H9 (cell line): ENCODE measurements around the gene COX11. TPM values are rescaled to one million over a fixed set of nuclear protein-coding genes. Genes with fewer than 3 reads are reported as not detected.

Source experiments
- DNase-seq: peaks from one replicate; pipeline ENCODE4 v3.0.0-alpha.2; 2017
- H2AFZ ChIP-seq: one replicate; pipeline ENCODE4 v1.6.1; 2013; ENCODE audit warnings: mild to moderate bottlenecking, low read length, control low read depth, moderate library complexity
- H2AK5ac ChIP-seq: 2 replicates; pipeline ENCODE4 v1.6.1; 2013; ENCODE audit warnings: low read length, control low read depth, mixed read lengths; ENCODE audit not compliant: insufficient read length
- H2BK120ac ChIP-seq: one replicate; pipeline ENCODE4 v1.6.1; 2013; ENCODE audit warnings: low read depth, mild to moderate bottlenecking, low read length, control low read depth, inconsistent platforms; ENCODE audit not compliant: poor library complexity, severe bottlenecking
- H2BK12ac ChIP-seq: 2 replicates; pipeline ENCODE4 v1.6.1; 2013; ENCODE audit warnings: low read length, control low read depth, mixed read lengths, low read depth; ENCODE audit not compliant: insufficient read length
- H2BK15ac ChIP-seq: 2 replicates; pipeline ENCODE4 v1.6.1; 2013; ENCODE audit warnings: low read depth, low read length, control low read depth
- H2BK20ac ChIP-seq: one replicate; pipeline ENCODE4 v1.6.1; 2013; ENCODE audit warnings: low read depth, mild to moderate bottlenecking, low read length, control low read depth, inconsistent platforms; ENCODE audit not compliant: poor library complexity, severe bottlenecking
- H2BK5ac ChIP-seq: 2 replicates; pipeline ENCODE4 v1.6.1; 2013; ENCODE audit warnings: low read length, control low read depth, mixed read lengths; ENCODE audit not compliant: insufficient read length
- H3K14ac ChIP-seq: 2 replicates; pipeline ENCODE4 v1.6.1; 2013; ENCODE audit warnings: low read length, control low read depth; ENCODE audit not compliant: insufficient read depth
- H3K18ac ChIP-seq: 2 replicates; pipeline ENCODE4 v1.6.1; 2013; ENCODE audit warnings: low read depth, mild to moderate bottlenecking, mixed read lengths, low read length, control low read depth; ENCODE audit not compliant: insufficient read length
- H3K23ac ChIP-seq: 2 replicates; pipeline ENCODE4 v1.6.1; 2013; ENCODE audit warnings: low read length, control low read depth, mixed read lengths, low read depth; ENCODE audit not compliant: insufficient read length
- H3K23me2 ChIP-seq: 2 replicates; pipeline ENCODE4 v1.6.1; 2013; ENCODE audit warnings: low read depth, mild to moderate bottlenecking, mixed read lengths, low read length, control low read depth; ENCODE audit not compliant: insufficient read length, poor library complexity, severe bottlenecking
- H3K27ac ChIP-seq: 2 replicates; pipeline ENCODE4 v1.5.1; 2013; ENCODE audit warnings: low read length, control low read depth, mixed read lengths, low read depth; ENCODE audit not compliant: insufficient read length
- H3K27me3 ChIP-seq: 2 replicates; pipeline ENCODE4 v1.6.1; 2013; ENCODE audit warnings: low read length, control low read depth, inconsistent platforms; ENCODE audit not compliant: insufficient read depth
- H3K4ac ChIP-seq: 2 replicates; pipeline ENCODE4 v1.6.1; 2013; ENCODE audit warnings: low read depth, mild to moderate bottlenecking, control low read depth, inconsistent platforms, low read length, moderate library complexity
- H3K4me1 ChIP-seq: 2 replicates; pipeline ENCODE4 v1.6.1; 2013; ENCODE audit warnings: low read length, control low read depth, inconsistent platforms; ENCODE audit not compliant: insufficient read depth
- H3K4me2 ChIP-seq: 2 replicates; pipeline ENCODE4 v1.6.1; 2013; ENCODE audit warnings: low read length, control low read depth, mixed read lengths; ENCODE audit not compliant: insufficient read length, insufficient read depth
- H3K56ac ChIP-seq: 2 replicates; pipeline ENCODE4 v1.6.1; 2013; ENCODE audit warnings: low read depth, mild to moderate bottlenecking, mixed read lengths, low read length, control low read depth; ENCODE audit not compliant: insufficient read length
- H3K79me1 ChIP-seq: 2 replicates; pipeline ENCODE4 v1.6.1; 2013; ENCODE audit warnings: low read depth, mild to moderate bottlenecking, moderate library complexity, low read length, control low read depth, inconsistent platforms; ENCODE audit not compliant: insufficient read depth, poor library complexity, severe bottlenecking
- H3K79me2 ChIP-seq: 2 replicates; pipeline ENCODE4 v1.6.1; 2013; ENCODE audit warnings: low read length, control low read depth, inconsistent platforms; ENCODE audit not compliant: insufficient read depth
- H3K9ac ChIP-seq: 2 replicates; pipeline ENCODE4 v1.6.1; 2013; ENCODE audit warnings: low read length, control low read depth, mixed read lengths; ENCODE audit not compliant: insufficient read length; ENCODE audit errors: extremely low read depth
- H3K9me3 ChIP-seq: one replicate; pipeline ENCODE4 v1.6.1; 2013; ENCODE audit warnings: low read depth, low read length, inconsistent platforms; ENCODE audit not compliant: control insufficient read depth
- H3T11ph ChIP-seq: one replicate; pipeline ENCODE4 v1.6.1; 2013; ENCODE audit warnings: mild to moderate bottlenecking, low read length, control low read depth, inconsistent platforms
- H4K20me1 ChIP-seq: one replicate; pipeline ENCODE4 v1.6.1; 2013; ENCODE audit not compliant: control insufficient read depth, insufficient read length, insufficient read depth
- H4K5ac ChIP-seq: 2 replicates; pipeline ENCODE4 v1.6.1; 2013; ENCODE audit warnings: low read depth, mild to moderate bottlenecking, mixed read lengths, low read length, control low read depth; ENCODE audit not compliant: insufficient read length
- H4K8ac ChIP-seq: replicated peaks from 2 replicates; pipeline ENCODE4 v1.6.1; 2013; ENCODE audit warnings: low read length, control low read depth, mixed read lengths, low read depth; ENCODE audit not compliant: insufficient read length
- H4K91ac ChIP-seq: 2 replicates; pipeline ENCODE4 v1.6.1; 2013; ENCODE audit warnings: low read depth, mild to moderate bottlenecking, moderate library complexity, mixed read lengths, low read length, control low read depth; ENCODE audit not compliant: insufficient read length
- H3K27ac Mint-ChIP-seq, 3 experiments: 2 replicates in 2 of 3; 3 replicates in 1 of 3; pipeline ENCODE4 v1.8.0; 2020 to 2021; ENCODE audit warnings: mixed read lengths in 3 of 3, mild to moderate bottlenecking in 1 of 3, moderate library complexity in 1 of 3
- H3K27me3 Mint-ChIP-seq: 2 replicates; pipeline ENCODE4 v1.8.0; 2021; ENCODE audit warnings: low read depth, mild to moderate bottlenecking, moderate library complexity, mixed read lengths
- H3K36me3 Mint-ChIP-seq, 3 experiments: 2 replicates in 2 of 3; 3 replicates in 1 of 3; pipeline ENCODE4 v1.8.0; 2020 to 2021; ENCODE audit warnings: low read depth in 3 of 3, mixed read lengths in 3 of 3; ENCODE audit not compliant: insufficient read depth in 1 of 3
- H3K4me1 Mint-ChIP-seq, 2 experiments: 2 replicates each; pipeline ENCODE4 v1.8.0; 2020; ENCODE audit warnings: mixed read lengths in 2 of 2
- H3K4me3 Mint-ChIP-seq, 2 experiments: 2 replicates in 1 of 2; 3 replicates in 1 of 2; pipeline ENCODE4 v1.8.0; 2020 to 2021; ENCODE audit warnings: mild to moderate bottlenecking in 2 of 2, mixed read lengths in 2 of 2, moderate library complexity in 1 of 2
- H3K9me3 Mint-ChIP-seq, 2 experiments: 2 replicates in 1 of 2; 3 replicates in 1 of 2; pipeline ENCODE4 v1.8.0; 2020; ENCODE audit warnings: mild to moderate bottlenecking in 2 of 2, mixed read lengths in 2 of 2, moderate library complexity in 1 of 2
- CTCF ChIP-seq: fragments of 200-600 bp; sonication (generic); conservative IDR thresholded peaks from 3 replicates; pipeline ENCODE4 v1.8.0; 2021; ENCODE audit warnings: antibody characterized with exemption, mild to moderate bottlenecking
- WGBS: extraction: QIAGEN DNeasy Blood & Tissue Kit; methylation state at CpG from one replicate; pipeline ENCODE4 v1.1.7; 2013; ENCODE audit warnings: missing lambda C conversion rate, low lambda C conversion rate, mixed read lengths; ENCODE audit not compliant: insufficient read length; ENCODE audit errors: extremely low coverage; 5-methylcytosine and 5-hydroxymethylcytosine counted together
- total RNA-seq: library from RNA; stranded (reverse); gene quantifications from 2 replicates; pipeline ENCODE4 v1.2.1, GENCODE V29; 2021

Gene COX11
- total RNA-seq, 1 experiment from 2014 or later, result 76.1 TPM

GRCh38 chr17:54945671-54946070 is 22.8 kb downstream of the COX11 start:
- no peak overlapping the region for H3T11ph ChIP-seq
- H3K4me2 ChIP-seq, result no peak overlapping the region
- H3K56ac ChIP-seq, result no peak overlapping the region
- H2BK5ac ChIP-seq, result no peak overlapping the region
- TF ChIP-seq CTCF, result no peak
- H3K9ac ChIP-seq, result no peak overlapping the region
- H2BK20ac ChIP-seq, result no peak overlapping the region
- no CpG with 5 or more reads among the region's 1 CpG for WGBS
- H3K27ac ChIP-seq, result no peak overlapping the region
- no peak overlapping the region for H2AK5ac ChIP-seq
- no peaks in the 10 kb centered on the region for H3K79me1 ChIP-seq
- Mint-ChIP-seq H3K9me3 (no peaks in the 10 kb centered on the region), H3K27me3 (no peaks in the 10 kb centered on the region), H3K27ac (peak overlapping the region in 1 of 3 experiments; percentile 27; a peak in 1 of 7 replicates), H3K4me3 (no peak overlapping the region), H3K36me3 (peaks cover 19 to 45% (median 43%) of the 10 kb centered on the region in 3 experiments; a peak in 6 of 7 replicates), H3K4me1 (no peaks in the 10 kb centered on the region)
- H2BK120ac ChIP-seq, result no peak overlapping the region
- H3K23ac ChIP-seq, result no peak overlapping the region
- DNase-seq, result no peak
- no peaks in the 10 kb centered on the region for H3K23me2 ChIP-seq
- no peak overlapping the region for H3K4ac ChIP-seq
- no peaks in the 10 kb centered on the region for H3K27me3 ChIP-seq
- no peak overlapping the region for H3K14ac ChIP-seq
- H2BK12ac ChIP-seq, result no peak overlapping the region
- no peak overlapping the region for H2BK15ac ChIP-seq
- H3K9me3 ChIP-seq, result no peaks in the 10 kb centered on the region
- H3K18ac ChIP-seq, result no peak overlapping the region
- H4K8ac ChIP-seq, result no peak overlapping the region
- no peak overlapping the region for H4K91ac ChIP-seq
- H4K20me1 ChIP-seq, result no peaks in the 10 kb centered on the region
- no peak overlapping the region for H4K5ac ChIP-seq
- H3K4me1 ChIP-seq, result no peaks in the 10 kb centered on the region
- H2AFZ ChIP-seq, result no peak overlapping the region
- no peaks in the 10 kb centered on the region for H3K79me2 ChIP-seq
